Mucosa of stomach (tissue), 1 donor: ENCODE data around the gene ATXN2.
"Not testable (repeated sequence)": the region's sequence is repeated elsewhere in the genome, so short reads cannot be mapped to it uniquely, and the experiment has no call there.

Source experiments
- H3K27me3 ChIP-seq: one replicate; pipeline ENCODE4 v1.7.0; 2013; ENCODE audit warnings: mild to moderate bottlenecking, low read length; ENCODE audit not compliant: control insufficient read depth, insufficient read depth
- H3K36me3 ChIP-seq: one replicate; pipeline ENCODE4 v1.7.0; 2013; ENCODE audit warnings: low read length; ENCODE audit not compliant: control insufficient read depth, insufficient read depth
- H3K4me1 ChIP-seq: one replicate; pipeline ENCODE4 v1.7.0; 2013; ENCODE audit warnings: mild to moderate bottlenecking, low read length; ENCODE audit not compliant: control insufficient read depth, insufficient read depth
- H3K4me3 ChIP-seq: one replicate; pipeline ENCODE4 v1.7.0; 2013; ENCODE audit warnings: low read length
- H3K9ac ChIP-seq: one replicate; pipeline ENCODE4 v1.7.0; 2013; ENCODE audit warnings: mild to moderate bottlenecking, low read length, moderate library complexity
- H3K9me3 ChIP-seq: one replicate; pipeline ENCODE4 v1.7.0; 2013; ENCODE audit warnings: mild to moderate bottlenecking, low read length, moderate library complexity; ENCODE audit not compliant: control insufficient read depth
- donor health status: Pancreatic carcinoma.

The ATXN2 gene

GRCh38 chr12:111582133-111582747, 16.9 kb downstream of the ATXN2 start:
- H3K4me3 ChIP-seq: no peak overlapping the region
- no peak overlapping the region for H3K9ac ChIP-seq
- no peaks in the 10 kb centered on the region for H3K9me3 ChIP-seq
- H3K36me3 ChIP-seq: no peaks in the 10 kb centered on the region
- H3K27me3 ChIP-seq: no peaks in the 10 kb centered on the region
- no peaks in the 10 kb centered on the region for H3K4me1 ChIP-seq

- Histone ChIP-seq H3K36me3 (no peaks in the 10 kb centered on the region), H3K27me3 (no peaks in the 10 kb centered on the region), H3K9ac (no peak overlapping the region), H3K9me3 (no peaks in the 10 kb centered on the region), H3K4me1 (no peaks in the 10 kb centered on the region), H3K4me3 (no peak overlapping the region)
Measured at GRCh38 chr12:111581434-111582132, 17.5 kb downstream of the ATXN2 start.

- Histone ChIP-seq H3K4me3 (no peak overlapping the region), H3K36me3 (no peaks in the 10 kb centered on the region), H3K27me3 (no peaks in the 10 kb centered on the region), H3K9ac (no peak overlapping the region), H3K4me1 (no peaks in the 10 kb centered on the region), H3K9me3 (no peaks in the 10 kb centered on the region)
Measured at GRCh38 chr12:111580737-111581136, 18.4 kb downstream of the ATXN2 start.

GRCh38 chr12:111580119-111580425, 19.0 kb downstream of the ATXN2 start:
- H3K9ac ChIP-seq: no peak overlapping the region
- H3K9me3 ChIP-seq: no peaks in the 10 kb centered on the region
- H3K36me3 ChIP-seq: no peaks in the 10 kb centered on the region
- H3K4me3 ChIP-seq: no peak overlapping the region
- no peaks in the 10 kb centered on the region for H3K27me3 ChIP-seq
- no peaks in the 10 kb centered on the region for H3K4me1 ChIP-seq

- Histone ChIP-seq H3K9ac (no peak overlapping the region), H3K4me3 (no peak overlapping the region), H3K27me3 (no peaks in the 10 kb centered on the region), H3K36me3 (no peaks in the 10 kb centered on the region), H3K9me3 (no peaks in the 10 kb centered on the region), H3K4me1 (no peaks in the 10 kb centered on the region)
Measured at GRCh38 chr12:111578971-111579340, 20.2 kb downstream of the ATXN2 start.

DNA sequence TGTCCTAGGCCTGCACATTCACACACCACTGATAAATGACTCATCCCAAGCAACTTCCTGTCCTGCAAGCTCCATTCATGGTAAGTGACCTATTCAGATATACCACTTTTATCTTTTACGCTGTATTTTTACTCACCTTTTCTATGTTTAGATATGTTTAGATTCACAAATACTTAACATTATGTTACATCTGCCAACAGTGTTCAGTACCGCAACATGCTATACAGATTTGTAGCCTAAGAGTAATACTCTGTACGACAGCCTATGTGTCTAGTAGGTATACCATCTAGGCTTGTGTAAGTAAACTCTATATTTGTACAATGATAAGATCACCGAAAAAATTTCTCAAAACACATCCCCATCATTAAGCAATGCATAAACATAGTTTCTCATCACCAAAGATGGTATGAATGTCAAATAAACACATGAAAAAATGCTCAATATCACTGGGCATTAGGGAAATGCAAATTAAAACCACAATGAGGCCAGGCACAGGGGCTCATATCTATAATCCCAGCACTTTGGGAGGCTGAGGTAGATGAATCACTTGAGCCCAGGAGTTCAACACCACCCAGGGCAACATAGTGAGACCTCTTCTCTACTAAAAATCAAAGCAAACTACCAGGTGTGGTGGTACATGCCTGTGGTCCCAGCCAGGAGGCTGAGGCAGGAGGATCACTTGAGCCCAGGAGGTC, 20.7 kb downstream of the ATXN2 start:
- Histone ChIP-seq H3K4me1 (no peaks in the 10 kb centered on the region), H3K9ac (no peak overlapping the region), H3K27me3 (no peaks in the 10 kb centered on the region), H3K36me3 (no peaks in the 10 kb centered on the region), H3K9me3 (no peaks in the 10 kb centered on the region), H3K4me3 (no peak overlapping the region)

DNA sequence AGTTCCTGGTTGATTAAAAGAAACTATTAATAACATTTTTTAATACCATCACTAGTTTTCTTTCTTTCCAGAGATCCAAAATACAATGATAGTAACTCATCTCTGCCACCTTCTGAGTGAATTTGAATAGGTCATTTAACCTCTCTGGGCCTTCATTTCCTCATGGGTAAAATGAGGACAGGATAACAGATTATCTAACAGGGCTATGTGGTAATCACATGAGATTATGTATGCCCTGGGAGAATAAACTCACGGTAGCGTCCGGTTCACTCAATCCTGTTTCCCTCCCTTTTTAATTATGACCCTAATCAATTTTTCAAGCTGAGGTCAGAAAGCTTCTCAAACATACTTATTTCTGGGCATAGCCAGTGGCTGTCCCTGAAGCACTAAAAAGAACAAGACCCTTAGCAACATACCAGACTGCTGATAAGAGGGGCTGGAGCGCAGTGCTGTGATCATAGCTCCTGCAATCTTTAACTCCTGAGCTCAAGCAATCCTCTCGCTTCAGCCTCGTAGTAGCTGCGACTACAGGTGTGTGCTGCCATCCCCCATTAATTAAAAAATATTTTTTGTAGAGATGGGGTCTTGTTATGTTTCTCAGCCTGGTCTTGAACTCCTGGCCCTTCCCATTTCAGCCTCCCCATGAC, 24.2 kb downstream of the ATXN2 start:
- no peaks in the 10 kb centered on the region for H3K9me3 ChIP-seq
- no peak overlapping the region for H3K9ac ChIP-seq
- no peaks in the 10 kb centered on the region for H3K36me3 ChIP-seq
- no peak overlapping the region for H3K4me3 ChIP-seq
- H3K4me1 ChIP-seq: no peaks in the 10 kb centered on the region
- no peaks in the 10 kb centered on the region for H3K27me3 ChIP-seq

DNA sequence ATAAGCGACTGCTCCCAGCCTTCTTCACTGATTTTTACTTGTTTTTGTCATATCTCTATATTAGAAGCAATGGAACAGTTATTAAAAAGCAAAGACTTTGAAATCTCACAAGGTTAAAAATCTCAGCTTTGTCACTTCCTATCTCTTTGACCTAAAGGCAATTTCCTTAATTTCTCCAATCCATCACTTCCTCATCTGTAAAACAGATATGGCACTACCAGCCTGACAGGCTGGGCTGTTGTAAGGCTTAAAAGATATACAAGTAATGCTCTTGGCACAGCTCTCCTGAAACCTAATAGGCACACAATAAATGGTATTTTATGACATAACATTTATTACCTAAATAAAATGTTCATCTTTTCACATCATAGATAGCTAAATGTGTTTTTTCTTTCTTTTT, 25.6 kb downstream of the ATXN2 start:
- no peaks in the 10 kb centered on the region for H3K27me3 ChIP-seq
- H3K36me3 ChIP-seq: no peaks in the 10 kb centered on the region
- no peaks in the 10 kb centered on the region for H3K4me1 ChIP-seq
- H3K9ac ChIP-seq: no peak overlapping the region
- no peaks in the 10 kb centered on the region for H3K9me3 ChIP-seq
- H3K4me3 ChIP-seq: no peak overlapping the region

- Histone ChIP-seq H3K4me3 (no peak overlapping the region), H3K9me3 (no peaks in the 10 kb centered on the region), H3K36me3 (no peaks in the 10 kb centered on the region), H3K9ac (no peak overlapping the region), H3K27me3 (no peaks in the 10 kb centered on the region), H3K4me1 (no peaks in the 10 kb centered on the region)
Measured at GRCh38 chr12:111570084-111570961, 28.8 kb downstream of the ATXN2 start.

- Histone ChIP-seq H3K36me3 (no peaks in the 10 kb centered on the region), H3K27me3 (no peaks in the 10 kb centered on the region), H3K4me3 (no peak overlapping the region), H3K9me3 (no peaks in the 10 kb centered on the region), H3K9ac (no peak overlapping the region), H3K4me1 (no peaks in the 10 kb centered on the region)
Measured at GRCh38 chr12:111569363-111570083, 29.6 kb downstream of the ATXN2 start.

GRCh38 chr12:111560844-111561243, 38.3 kb downstream of the ATXN2 start:
- not testable (repeated sequence) for H3K9ac ChIP-seq, H3K9me3 ChIP-seq, H3K4me3 ChIP-seq, H3K36me3 ChIP-seq, H3K4me1 ChIP-seq, H3K27me3 ChIP-seq
